ENCODE measurements around the gene OR2M4. TPM values are rescaled to one million over a fixed set of nuclear protein-coding genes. Genes with fewer than 3 reads are reported as not detected.

OR2M4 gene
- total RNA-seq, 1 experiment from 2014 or later: not detected

DNA sequence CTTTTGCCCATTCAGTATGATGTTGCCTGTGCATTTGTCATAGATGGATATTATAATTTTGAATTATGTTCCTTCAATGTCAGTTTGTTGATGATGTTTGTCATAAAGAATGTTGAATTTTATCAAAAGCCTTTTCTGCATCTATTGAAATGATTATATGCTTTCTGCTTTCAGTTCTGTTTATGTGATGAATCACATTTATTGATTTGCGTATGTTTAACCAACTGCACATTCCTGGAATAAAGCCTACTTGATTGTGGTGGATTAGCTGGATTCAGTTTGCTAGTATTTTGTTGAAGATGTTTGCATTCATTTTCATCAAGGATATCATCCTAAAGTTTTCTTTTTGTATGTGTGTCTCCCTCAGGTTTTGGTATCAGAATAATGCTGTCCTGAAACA is 5.7 kb upstream of the OR2M4 start:
- no peak overlapping the region for H4K91ac ChIP-seq (ENCODE audit: insufficient read length, low read depth, low read length)
- H3T11ph ChIP-seq (ENCODE audit: low read length): no peak overlapping the region
- H3K4ac ChIP-seq (ENCODE audit: low read depth, low read length): no peak overlapping the region
- no peaks in the 10 kb centered on the region; the same call in 1 of the 2 replicates for H3K27me3 Mint-ChIP-seq (ENCODE audit: low read depth)
- H3K23ac ChIP-seq (ENCODE audit: insufficient read length, low read depth, low read length): no peak overlapping the region
- no peak overlapping the region for H2BK5ac ChIP-seq (ENCODE audit: insufficient read length, low read length)
- H2AK5ac ChIP-seq (ENCODE audit: insufficient read length, low read length): no peak overlapping the region
- no peak overlapping the region for H3K27ac ChIP-seq (ENCODE audit: insufficient read length, low read depth, low read length)
- H3K4me1 Mint-ChIP-seq: no peaks in the 10 kb centered on the region
- H3K79me1 ChIP-seq (ENCODE audit: insufficient read depth, low read depth, low read length, poor library complexity, severe bottlenecking): no peaks in the 10 kb centered on the region
- no peak overlapping the region for H2BK120ac ChIP-seq (ENCODE audit: low read depth, low read length, poor library complexity, severe bottlenecking)
- H3K9me3 ChIP-seq (ENCODE audit: control insufficient read depth, low read depth, low read length): peaks cover 57% of the 10 kb centered on the region
- H2BK15ac ChIP-seq (ENCODE audit: low read depth, low read length): no peak overlapping the region
- H4K5ac ChIP-seq (ENCODE audit: insufficient read length, low read depth, low read length): no peak overlapping the region
- H2BK12ac ChIP-seq (ENCODE audit: insufficient read length, low read depth, low read length): no peak overlapping the region
- no peaks in the 10 kb centered on the region for H3K23me2 ChIP-seq (ENCODE audit: insufficient read length, low read depth, low read length, poor library complexity, severe bottlenecking)
- H3K4me2 ChIP-seq (ENCODE audit: insufficient read depth, insufficient read length, low read length): no peak overlapping the region
- H3K27me3 ChIP-seq (ENCODE audit: insufficient read depth, low read length): no peaks in the 10 kb centered on the region
- H3K9me3 Mint-ChIP-seq: peaks cover 83 to 85% of the 10 kb centered on the region in 2 experiments
- H3K4me3 Mint-ChIP-seq: no peak overlapping the region
- no CpG with 5 or more reads among the region's 1 CpG for WGBS (ENCODE audit: extremely low coverage, insufficient read length, low lambda C conversion rate)
- H3K79me2 ChIP-seq (ENCODE audit: insufficient read depth, low read length): no peaks in the 10 kb centered on the region
- no peak overlapping the region for H3K56ac ChIP-seq (ENCODE audit: insufficient read length, low read depth, low read length)
- no peak overlapping the region for H2BK20ac ChIP-seq (ENCODE audit: low read depth, low read length, poor library complexity, severe bottlenecking)
- no peak overlapping the region for H3K27ac Mint-ChIP-seq
- H3K36me3 Mint-ChIP-seq (ENCODE audit: insufficient read depth in 1 of 3, low read depth in 3 of 3): peaks cover 8 to 18% (median 10%) of the 10 kb centered on the region in 3 experiments; a peak in 5 of 7 replicates
- H3K18ac ChIP-seq (ENCODE audit: insufficient read length, low read depth, low read length): no peak overlapping the region
- H4K20me1 ChIP-seq (ENCODE audit: control insufficient read depth, insufficient read depth, insufficient read length): no peaks in the 10 kb centered on the region
- H2AFZ ChIP-seq (ENCODE audit: low read length): no peak overlapping the region
- no peak overlapping the region for H3K14ac ChIP-seq (ENCODE audit: insufficient read depth, low read length)
- TF ChIP-seq, protein P1, sequence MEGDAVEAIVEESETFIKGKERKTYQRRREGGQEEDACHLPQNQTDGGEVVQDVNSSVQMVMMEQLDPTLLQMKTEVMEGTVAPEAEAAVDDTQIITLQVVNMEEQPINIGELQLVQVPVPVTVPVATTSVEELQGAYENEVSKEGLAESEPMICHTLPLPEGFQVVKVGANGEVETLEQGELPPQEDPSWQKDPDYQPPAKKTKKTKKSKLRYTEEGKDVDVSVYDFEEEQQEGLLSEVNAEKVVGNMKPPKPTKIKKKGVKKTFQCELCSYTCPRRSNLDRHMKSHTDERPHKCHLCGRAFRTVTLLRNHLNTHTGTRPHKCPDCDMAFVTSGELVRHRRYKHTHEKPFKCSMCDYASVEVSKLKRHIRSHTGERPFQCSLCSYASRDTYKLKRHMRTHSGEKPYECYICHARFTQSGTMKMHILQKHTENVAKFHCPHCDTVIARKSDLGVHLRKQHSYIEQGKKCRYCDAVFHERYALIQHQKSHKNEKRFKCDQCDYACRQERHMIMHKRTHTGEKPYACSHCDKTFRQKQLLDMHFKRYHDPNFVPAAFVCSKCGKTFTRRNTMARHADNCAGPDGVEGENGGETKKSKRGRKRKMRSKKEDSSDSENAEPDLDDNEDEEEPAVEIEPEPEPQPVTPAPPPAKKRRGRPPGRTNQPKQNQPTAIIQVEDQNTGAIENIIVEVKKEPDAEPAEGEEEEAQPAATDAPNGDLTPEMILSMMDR (conservative IDR thresholded peaks at IDR 0.05): no peak
- no peak overlapping the region for H3K9ac ChIP-seq (ENCODE audit: extremely low read depth, insufficient read length, low read length)
- no peak overlapping the region for H4K8ac ChIP-seq (replicated peaks; ENCODE audit: insufficient read length, low read depth, low read length)
- no peaks in the 10 kb centered on the region for H3K4me1 ChIP-seq (ENCODE audit: insufficient read depth, low read length)
- DNase-seq: no peak

All from H9 (cell line).